OCI-M2 (cell line): ENCODE results near the gene CRLF1.
"Not testable (repeated sequence)": the region's sequence is repeated elsewhere in the genome, so short reads cannot be mapped to it uniquely, and the experiment has no call there.

Experiments
- DNase-seq: peaks from one replicate; lab custom pipeline; 2025; ENCODE audit not compliant: unreplicated experiment; lab: John Stamatoyannopoulos, UW

CRLF1 gene

DNA sequence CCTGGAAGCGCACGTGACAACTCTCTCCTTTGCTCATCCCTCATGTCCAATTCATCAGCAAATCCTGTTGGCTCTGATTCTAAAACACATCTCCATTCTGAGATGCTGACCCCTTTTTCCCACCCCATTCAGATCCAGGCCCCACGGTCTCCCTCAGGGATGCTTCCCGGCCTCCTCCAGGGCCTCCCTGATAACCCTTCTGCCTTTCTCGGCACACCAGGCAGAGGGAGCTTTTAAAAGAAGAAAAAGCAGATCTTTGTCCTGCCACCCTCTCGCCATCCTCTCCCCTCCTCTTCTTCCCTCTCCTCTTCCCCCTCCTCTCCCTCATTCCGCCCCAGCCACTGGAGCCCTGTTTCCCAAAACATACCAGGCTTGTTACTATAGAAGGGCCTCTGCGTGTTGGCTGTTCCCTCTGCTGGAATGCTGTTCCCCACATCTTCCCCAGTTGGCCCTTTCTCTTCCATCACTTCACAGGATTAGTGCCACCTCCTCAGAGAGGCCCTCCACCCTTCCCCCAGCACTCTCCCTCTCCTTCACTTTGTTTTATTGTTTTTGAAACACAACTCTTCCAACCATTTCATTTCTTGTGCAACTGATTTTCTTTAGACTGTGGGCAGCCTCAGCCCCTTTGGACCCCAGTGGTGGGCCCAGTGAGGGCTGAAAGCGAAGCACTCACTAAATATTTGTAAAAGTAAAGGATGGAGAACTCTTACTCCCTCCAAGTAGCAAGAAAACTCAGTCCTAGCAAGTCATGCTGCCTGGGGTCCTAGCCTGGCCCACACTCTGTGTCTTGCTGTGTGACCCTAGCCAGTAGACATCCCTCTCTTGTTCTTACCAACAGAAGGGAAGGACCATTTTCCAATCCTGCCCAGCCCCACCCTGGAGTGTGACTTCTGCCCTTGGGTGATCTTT lies 2.5 kb upstream of the CRLF1 start:
- no peak for DNase-seq

DNA sequence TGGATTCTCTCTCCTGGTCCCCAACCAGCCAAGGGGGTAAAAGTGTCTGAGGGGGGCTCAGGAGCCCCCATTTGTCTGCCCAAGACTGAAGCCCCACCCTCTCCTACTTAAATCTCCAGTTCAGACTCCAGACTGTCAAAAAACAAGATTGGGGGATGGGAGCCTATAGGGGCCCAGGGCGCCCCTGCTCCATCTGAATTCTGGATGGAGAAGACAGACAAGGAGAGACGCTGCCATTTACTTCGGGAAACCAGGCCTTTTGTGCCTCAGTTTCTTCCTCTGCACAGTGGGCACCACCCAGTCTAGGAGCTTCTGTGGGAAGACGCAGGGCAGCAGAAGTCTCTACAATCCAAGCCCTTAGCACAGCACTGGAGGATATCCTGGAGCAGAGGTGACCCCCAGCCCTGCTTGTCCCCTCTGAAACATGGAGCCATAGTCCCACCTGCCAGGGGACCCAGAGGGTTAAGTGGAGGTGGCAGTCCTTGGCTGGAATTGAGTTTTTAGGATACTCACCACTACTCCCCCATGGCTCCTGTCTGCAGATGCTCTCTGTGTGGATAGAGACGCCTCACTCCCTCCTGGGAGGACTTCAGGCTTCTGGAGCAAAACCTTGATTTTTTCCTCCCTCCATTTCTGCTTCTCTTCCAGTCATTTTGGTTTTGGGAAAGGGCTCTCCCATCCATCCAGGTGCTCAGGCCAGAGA lies 1.7 kb upstream of the CRLF1 start:
- DNase-seq: no peak

DNA sequence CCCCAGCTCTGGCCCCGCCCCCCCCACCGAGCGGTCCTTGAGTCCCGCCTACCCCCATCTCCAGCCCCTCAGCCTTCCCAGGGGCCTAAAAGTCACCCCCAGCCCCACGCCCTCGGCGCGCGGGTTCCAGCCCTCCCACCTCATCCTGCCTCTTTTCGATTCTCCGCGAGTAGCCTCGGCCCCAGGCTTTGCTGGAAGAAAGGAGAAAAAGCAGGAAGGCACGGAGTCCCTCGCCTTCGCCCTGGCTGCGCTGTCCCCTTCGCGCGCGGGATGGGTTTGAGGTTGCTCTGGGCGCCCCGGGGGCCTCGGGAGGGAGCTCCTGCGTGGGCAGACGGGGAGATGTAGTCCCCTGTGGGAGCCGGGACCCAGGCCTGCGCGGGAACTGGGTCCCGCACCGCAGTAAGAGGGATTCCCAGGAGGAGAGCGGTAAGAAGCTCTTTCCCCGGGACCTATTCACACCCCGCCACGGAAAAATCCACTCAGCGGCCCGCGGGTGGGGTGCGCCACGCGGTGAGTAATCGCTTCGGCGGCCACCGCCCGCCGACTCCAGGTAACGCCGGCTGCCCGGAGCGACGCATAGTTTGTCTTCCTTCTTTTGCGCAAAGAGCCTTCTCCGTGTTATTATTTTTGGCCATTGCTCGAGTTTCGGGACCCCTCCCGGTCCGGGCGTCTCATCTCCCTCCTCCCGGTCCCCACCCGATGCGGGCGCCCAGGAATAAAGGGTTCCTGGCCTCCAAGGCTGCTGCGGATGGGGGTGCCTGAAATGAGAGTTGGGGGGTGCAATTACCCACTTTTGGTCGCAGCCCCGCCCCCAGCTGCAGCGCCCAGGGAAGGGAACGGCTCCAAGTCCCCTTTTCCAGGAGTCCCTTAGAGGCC lies 865 bp upstream of the CRLF1 start:
- DNase-seq: no peak

DNA sequence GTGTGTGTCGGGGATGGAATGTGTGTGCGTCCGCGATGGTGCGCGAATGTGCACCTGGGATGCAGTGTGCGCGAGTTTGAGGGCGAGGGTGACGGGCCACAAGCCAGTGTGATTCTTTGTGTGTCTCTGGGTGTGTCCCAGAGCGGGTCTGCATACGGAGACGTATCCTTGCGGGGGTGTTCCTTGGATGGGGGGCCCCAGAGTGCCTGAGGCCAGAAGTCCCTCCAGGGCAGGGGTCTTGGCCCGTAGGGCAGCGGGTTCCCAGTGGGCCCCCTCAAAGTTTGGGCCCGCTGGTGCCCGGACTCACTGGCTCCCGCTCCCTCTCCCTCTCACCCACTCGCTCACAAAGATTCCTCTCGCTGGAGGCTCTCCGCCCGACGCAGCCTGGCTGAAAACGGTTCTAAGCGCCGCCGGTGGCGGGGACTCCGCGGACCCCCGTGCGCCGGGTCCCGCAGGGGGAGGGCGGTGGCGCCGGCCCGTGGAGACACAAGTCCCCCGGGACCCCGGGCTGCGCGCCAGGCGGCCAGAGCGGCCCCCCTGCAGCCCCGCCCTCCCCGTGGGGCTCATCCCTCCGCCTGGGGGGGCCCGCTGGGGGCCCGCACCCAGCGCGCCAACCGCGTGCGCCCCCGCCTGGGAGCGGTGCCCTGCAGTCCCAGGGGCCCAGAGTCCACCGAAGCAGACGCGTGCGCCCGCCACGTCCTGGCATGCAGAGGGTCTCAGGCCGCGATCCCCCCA lies 886 bp downstream of the CRLF1 start:
- DNase-seq: no peak

DNA sequence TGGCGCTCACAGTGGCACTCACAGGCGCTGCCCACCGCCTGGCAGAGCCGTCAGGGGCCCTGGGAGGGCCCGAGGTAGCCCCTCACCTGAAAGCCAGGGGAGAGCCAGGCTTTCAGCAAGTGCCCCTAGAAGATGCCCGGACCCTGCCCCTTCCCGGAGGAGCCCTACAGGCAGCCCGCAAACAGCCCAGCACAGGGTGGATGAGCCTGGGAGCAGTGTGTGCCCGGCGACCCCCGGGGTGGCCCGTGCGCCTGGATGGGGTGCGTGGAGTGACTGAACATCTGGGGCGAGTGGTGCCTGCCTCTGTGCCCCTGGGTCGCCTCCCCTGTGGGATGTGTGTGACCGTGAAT lies 1.4 kb downstream of the CRLF1 start:
- no peak for DNase-seq

DNA sequence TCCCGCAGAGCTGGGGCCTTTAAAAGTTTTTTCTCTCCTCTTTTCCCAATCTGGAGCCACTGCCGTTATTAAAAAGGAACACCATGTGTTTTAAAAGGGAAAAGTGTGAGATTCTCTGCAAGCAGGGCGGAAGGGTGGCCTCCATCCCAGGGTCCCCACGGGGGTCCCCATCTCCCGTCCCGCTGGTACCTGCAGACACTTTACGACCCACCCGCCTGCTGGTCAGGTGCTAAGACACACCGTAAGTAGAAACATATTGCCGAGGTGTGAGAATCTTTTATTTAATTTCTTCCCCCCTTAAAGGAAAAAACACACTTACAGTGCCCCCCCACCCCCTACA lies 1.8 kb downstream of the CRLF1 start:
- DNase-seq: no peak

DNA sequence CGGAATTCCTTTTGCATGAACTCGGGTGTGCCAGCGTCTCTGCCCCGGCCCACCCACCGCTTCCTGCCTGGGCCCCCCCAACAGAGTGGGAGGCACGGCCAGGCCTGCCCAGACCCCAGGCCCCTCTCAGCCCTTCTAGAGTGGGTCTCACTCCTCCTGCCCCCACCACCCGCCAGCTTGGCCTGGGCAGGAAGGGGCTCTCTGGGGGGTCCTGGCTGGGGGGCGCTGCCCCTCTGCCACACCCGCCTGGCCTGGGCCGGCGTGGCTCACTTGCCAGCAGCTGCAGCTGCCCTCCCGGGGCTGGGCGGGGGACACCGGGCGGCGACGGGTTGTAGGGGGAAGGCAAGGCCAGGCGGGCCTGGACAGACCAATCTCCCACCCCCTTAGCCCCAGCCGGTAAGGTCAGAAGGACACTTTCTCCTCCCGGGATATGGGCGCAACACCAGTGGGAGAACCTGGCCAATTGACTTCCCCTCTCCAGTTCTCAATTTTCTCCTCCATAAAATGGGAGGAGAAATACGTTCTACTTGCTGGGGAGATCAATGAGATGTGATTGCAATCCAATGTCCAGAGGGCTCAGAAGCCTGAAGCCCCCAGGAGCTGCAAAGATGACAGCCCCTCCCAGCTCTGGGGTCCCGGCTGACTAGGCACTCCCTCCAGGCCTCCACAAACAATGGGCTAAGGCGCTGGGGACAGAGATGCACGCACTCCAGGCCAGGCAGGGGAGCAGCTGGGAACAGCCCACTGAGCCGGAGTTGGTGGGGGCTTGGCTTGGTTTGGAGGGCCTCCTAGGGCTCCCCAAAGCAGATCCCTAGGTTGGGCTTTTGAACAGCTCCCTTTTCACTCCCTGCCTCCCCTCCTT lies 2.4 kb downstream of the CRLF1 start:
- DNase-seq: no peak

DNA sequence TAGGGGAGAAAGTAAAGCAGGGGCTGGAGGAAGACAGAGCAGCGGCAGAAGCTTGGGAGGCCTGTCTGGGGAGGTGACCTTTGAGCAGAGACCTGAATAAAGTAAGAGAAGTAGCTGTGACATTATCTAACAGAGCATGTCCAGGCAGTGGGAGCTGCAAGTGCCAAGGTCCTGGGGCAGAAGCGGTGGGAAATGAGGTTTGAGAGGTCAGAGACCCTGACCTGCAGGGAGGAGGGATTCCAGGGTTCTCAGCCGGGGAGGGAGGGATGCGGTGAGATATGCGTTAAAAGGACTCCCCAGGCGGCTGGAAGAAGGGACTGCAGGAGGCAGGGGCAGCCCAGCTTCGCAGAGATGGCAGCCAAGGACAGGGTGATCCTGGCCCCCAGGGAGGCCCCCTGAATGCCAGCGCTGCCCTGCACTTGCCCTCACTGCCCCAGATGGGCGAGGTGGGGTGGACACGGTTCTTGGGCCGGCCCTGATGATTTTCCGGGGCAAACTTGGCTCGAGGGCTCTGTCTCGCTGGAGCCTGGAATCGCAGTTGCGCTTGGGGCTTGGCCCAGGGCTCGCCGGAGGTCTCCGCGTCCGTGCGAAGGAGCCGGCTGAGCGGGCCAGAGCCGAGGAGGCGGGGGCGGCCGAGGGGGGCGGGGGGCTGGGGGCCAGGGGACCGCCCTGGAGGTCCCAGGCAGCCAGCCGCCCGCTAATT lies 3.2 kb downstream of the CRLF1 start:
- no peak for DNase-seq

DNA sequence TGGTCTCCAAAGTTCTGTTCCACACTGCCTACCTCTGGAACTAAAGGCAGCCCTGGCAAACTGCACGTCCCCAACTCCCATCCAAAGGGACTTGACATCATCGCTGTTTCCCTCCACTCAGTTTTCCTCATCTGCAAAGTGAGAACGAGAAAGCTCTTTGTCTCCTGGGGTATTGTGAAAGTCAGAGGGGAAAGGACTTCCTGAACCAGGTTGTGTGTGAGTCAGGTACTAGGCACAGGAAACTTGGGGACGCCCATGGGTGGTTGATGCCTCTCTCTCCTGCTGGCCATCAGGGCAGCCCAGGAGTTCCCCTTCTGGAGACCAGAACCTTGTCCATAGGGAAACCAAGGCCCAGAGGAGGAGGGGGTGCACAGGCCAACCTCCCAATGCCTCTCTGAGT lies 4.7 kb downstream of the CRLF1 start:
- no peak for DNase-seq

DNA sequence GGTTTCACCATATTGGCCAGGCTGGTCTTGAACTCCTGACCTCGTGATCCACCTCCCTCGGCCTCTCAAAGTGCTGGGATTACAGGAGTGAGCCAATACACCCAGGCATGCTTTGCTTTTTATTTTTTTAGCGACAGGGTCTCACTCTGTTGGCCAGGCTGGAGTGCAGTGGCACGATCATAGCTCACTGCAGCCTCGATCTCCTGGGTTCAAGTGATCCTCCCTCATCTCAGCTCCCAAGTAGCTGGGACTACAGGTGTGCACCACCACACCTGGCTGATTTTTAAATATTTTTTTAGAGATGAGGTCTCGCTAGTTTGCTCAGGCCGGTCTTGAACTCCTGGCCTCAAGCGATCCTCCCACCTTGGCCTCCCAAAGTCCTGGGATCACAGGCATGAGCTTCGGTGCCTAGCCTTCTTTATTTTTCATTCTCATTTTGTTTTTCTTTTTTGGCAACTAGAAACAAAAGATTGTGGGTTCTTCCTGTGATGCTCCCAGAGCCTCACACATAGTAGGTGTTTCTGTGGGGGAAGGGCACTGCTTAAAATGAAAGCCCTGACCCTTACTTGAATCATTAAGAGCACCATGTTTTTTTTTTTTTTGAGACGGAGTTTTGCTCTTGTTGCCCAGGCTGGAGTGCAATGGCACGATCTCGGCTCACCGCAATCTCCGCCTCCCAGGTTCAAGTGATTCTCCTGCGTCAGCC lies 5.8 kb downstream of the CRLF1 start:
- not testable (repeated sequence) for DNase-seq

DNA sequence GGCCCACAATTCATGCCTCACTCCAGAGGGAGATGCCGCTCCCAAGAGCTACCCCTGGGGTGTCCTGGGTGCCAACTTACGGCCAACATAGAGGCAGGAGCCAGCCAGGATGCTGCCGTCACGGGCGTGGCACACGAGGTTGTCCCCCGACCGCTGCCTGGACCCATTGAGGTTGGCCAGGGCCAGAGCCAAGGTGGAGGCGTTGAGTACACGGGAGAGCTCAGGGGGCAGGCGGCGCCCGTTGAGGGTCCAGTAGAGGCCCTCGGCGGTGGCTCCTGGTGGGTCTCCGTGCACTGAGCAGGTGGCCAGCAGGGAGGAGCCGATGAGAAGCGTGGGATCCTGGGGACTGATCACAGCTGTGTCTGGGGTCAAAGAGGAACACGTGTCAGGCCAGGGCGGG lies 7.1 kb downstream of the CRLF1 start:
- no peak for DNase-seq

DNA sequence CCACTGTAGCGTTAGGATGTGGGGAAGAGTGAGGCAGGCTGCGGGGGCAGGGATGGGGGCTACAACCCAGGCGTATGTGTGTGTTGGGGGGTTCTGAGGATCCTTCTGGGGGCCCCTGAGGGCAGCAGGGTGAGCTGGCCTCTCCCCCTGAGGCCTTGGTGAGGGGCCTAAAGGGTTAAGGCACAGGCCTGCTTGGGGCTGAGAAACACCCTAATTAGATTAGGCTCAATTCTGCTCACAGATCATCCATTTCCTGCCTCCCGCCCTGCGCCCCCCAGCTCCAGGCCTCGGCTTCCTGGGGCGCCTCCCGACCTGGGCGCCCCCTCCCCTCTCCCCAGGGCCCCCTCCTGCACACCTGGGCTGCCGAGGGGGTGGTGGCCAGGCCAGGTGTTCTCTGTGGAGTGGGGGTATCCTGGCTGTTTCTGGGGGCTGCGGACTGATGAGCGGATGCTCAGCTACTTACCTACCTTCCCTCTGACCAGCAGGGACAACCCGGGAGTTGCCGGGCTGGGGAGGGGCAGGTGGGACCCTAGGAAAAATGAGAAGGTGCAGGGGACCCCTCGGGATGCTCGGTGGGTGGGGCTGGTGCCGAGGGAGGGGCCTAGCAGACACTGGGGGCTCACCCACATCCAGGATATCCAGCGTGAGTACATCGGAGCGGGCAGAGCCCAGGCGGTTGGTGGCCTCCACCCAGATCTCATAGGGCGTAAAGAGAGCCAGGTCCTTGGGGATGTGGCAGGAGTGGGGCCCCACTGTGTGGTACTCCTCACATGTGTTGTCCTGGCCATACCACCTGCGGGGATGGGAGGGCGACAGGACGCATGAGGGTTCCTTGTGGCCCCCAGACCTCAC lies 8.6 kb downstream of the CRLF1 start:
- DNase-seq: no peak

DNA sequence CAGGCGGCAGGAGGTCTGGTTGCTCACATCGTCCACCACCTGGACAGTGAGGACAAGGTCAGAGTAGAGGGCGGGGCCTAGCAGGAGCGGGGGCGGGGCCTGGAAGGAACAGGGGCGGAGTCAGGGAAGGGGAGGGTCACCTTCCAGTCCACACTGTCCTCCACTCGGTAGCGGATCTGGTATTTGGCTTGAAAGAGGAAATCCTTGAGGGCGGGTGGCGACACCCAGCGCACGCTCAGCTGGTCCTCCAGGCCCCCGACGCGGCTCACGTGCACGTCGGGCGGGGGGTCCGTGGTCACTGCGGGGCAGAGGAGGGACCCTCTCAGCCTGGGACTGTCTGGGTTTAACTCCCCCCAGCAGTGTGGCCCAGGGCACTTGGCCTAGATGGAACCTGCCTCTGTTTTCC lies 9.8 kb downstream of the CRLF1 start:
- DNase-seq: no peak

DNA sequence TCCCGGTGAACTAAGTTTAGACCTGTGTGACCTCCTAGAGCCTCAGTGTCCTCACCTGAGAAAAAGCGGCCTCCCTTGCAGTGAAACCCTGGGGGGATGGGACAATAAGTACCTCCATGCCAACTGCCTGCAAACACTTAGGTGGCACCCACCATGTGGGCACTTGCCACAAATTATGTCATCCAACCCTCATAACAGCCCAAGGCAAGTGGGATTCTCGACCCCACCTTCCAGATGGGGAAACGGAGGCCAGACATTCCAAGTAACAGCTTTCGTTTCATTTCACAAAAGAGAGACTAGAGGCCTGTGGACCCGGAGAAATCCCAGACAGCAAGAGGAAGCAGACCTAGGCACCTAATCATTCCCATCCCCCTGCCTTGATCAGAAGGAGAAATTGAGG lies 11.1 kb downstream of the CRLF1 start:
- no peak for DNase-seq

DNA sequence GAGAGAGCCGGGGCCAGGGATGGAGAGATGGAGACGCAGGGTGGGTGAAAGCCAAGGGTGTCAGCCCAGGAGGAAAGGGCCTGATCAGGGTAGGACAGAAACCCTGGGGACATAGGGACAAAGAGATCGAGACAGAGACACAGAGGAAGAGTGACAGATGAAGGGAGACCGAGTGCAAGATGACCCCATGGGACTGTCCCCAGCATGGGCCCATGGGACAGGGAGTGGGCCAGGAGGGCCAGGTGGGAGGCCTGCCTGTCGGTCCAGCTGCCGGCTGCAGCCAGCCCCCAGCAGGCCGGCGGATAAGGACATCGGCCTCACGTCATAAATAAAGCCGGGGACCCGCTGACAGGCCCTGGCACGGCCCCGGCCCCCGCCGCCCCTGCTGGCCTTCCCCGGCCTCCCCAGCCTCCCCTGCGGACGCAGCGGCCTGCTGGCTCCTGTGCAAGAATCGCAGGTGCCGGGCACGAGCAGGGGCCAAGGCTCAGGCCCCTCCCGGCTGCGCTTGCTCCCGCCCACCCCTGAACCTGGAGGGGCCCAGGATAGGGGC lies 11.7 kb downstream of the CRLF1 start:
- DNase-seq: no peak

DNA sequence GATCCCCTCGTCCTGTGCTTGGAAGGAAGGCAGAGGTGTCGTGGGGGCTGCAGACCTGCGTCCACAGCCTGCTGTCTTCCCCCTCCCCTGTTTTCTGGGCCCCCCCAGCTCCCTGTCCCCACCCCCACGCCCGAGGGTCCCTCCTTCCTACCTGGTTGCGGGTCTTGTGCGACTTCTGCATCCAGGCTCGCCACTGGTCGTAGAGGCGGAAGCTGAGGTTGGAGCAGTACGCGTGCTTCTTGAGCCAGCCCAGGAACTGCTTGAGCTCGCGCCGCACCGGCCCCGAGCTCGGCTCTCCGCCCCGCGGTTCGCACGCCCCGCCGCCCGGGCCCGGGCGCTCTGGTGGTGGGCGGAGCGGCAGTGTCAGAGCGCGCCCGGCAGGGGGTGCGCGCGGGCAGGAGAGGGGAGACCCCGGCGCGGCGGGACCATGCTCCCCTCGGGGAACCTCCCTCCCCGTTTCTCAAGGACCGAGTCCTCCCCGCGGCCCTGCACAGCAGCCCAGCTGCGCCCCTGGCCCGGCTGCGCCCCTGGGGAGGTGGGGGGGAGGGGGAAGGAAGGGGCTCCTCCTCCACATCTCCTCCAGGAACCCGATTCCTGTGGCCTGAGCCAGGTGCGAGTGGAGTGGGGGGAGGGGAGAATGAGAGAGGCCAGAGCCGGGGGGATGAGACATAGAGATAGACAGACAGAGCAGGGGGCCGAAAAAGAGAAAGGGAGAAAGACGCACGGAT lies 12.3 kb downstream of the CRLF1 start:
- peak; percentile 41 for DNase-seq
